ENCODE measurements around the gene FUT2.

- TF ChIP-seq POLR2A (IDR thresholded peaks at IDR 0.05; ENCODE audit: low read depth, low read length) (no peak), POLR2AphosphoS5 (IDR thresholded peaks at IDR 0.05; ENCODE audit: low read depth, low read length) (no peak), TAF1 (IDR thresholded peaks at IDR 0.05; ENCODE audit: borderline replicate concordance, low read depth, low read length) (no peak)
Observed at GRCh38 chr19:48672994-48673393, 22.8 kb upstream of the FUT2 start, which contains the start of gene NTN5.
